NCI-H1694 treated with DMSO at 0.1 percent for 48 hours (cell line): ENCODE measurements around the gene SIGLEC1.

ENCODE experiments used
- DNase-seq: peaks from one replicate; lab custom pipeline; 2025; lab: John Stamatoyannopoulos, UW

SIGLEC1 gene

DNA sequence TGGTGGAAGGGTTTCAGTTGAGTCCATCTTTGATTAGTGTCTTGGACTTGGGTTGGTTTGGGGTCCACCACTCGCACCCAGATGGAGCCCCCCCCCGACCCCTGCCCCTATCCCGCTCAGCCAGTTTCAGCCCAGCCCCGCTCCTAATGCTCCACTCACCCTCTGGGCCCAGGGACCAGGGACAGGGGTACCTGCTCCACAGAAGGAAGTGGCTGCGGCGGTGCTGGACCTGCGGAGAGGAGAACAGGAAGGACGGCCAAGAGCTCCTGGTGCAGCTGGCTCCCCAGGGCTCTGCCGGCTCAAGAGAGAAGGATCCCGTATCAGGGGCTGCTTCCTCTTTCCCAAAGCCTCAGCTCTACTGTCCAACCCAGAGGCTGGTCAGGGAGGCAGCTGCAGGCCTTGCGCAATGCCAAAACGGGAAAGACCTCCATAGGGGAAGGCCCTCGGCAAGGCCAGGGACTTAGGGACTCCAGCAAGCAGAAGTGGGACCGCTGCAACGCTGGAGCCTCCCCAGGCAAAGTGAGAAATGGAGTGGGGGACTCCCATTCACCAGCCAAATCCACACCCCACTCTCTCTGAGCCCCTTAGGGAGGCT is at the start of gene SIGLEC1:
TSS of gene SIGLEC1 (minus strand) at position 322 of the 595 bp plus-strand sequence. CDS start 5,472 bp downstream, outside the sequence.
- no peak for DNase-seq

DNA sequence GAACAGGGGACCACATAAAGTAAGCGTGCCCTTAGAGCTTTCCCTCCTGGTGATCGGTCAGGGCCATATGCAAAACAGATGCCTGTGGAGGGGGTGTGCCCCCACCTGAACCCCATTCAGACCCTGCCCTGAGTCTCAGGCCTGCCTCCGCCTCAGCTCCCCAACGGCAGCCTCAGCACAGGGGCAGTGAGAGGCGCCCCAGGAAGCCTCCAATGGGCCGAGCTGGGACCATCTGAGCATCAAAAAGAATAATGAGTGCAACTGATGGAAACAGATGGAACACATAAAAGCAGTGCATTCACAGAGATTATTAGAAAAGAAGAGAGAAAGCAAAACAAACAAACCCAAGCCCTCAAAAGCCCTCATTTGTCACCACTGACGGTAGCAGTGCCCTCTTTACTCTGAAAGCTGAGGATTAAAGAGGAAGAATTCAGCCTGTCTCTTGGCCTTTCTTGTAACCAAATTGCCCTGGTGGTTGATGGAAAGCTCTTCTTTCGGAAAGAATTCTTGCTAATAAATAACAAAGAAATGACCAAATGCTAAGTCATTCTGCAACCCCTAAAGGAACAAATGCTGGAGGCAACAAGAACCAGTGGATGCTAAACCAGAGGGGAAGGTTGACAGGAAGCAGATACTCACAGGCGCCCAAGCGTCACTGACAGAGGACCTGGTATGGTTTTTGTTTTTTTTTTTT is 48.4 kb upstream of the SIGLEC1 start:
- no peak for DNase-seq

DNA sequence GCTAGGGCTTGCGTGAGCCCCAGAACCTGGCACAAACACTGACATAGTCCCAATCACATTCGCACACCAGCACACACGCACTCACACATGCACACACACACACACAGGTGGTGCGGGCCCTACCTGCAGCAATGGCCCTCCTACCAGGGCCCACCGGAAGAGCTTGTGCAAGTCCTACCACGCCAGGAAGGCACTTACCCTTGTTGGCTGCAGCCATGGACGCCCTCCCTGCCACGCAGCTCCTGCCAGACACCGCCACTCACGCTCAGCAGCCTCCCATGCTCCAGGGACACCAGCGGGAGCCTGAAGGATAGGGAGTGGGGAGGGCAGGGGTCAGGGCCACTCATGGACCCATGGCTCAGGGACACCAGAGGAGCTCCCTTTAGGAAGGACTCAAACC is 47.5 kb upstream of the SIGLEC1 start:
- DNase-seq, result no peak

DNA sequence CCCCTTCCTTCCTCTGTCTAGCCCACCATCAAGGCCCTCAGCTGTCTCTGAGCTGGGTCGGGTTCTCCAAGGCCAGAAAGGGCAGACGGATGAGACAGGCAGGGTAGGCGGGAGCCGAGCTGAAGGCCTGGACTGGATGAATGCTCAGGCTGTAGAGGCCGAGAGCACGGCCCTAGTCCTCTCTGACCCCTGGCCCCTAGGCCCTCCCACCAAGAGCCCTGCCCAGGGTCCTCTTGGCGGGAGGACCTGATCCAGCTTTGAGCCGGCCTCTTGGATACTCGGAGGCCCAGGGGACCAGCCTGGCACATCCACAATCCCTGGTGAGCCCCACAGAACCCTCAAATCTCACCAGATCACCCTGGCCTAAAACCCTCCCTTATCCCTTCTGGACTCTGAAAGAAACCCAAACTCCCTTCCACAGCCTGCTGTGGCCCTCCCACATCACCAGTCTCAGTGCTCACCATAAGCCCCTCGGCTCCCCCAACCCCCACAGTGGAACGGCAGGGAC is 47.0 kb upstream of the SIGLEC1 start:
- no peak for DNase-seq

- DNase-seq, result no peak
Measured at GRCh38 chr20:3758566-3758965, 46.2 kb upstream of the SIGLEC1 start.

- no peak for DNase-seq
Measured at GRCh38 chr20:3757268-3757667, 44.9 kb upstream of the SIGLEC1 start.

DNA sequence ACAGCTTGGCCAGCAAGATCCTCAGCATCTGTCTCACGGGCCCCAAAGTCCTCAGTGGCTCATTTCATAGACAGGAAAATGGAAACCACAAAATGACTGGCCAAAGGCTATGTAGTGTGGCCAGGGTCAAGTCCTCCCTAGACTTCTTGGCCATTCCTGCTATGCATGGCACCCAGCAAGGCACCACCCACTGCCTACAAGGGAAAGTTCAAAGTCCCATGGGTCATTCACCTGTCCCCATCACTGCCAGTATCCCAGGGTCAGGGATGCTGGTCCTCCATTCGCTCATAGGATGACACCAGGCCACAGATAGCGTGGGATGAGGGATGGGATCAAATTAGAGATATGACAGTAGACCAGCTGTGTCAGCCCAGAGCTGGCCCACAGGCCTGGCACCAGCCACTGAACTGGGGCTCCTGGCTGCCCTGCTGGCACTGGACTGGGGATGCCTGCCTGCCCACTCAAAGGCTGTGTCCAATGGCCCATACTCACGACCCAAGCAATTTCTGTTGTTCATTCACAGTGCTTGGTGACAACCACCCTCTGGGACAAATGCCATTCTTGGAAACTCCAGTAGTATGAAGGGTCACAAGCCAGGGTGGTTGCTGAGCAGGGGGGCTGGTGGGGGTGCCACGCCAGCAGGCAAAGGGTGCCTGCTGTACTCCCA is 43.5 kb upstream of the SIGLEC1 start:
- DNase-seq, result no peak

DNA sequence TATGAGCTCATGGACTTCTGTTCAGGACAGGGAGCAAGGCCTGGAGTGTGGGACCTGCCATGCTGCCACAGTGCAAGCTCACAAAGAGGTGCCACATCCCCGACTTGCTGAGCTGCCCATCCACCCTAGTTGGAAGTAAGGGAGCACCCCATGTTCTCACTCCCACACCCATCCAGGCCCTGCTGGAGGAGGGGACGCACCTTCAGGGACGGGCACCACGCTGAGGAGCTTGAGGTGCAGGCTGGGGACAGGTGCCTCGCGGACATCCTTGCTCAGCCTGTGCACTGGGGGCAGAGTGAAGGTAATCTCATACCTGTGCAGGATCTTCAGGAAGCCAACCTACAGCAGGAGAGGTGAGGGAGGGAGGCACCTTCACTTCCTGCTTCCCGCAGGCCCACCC is 42.9 kb upstream of the SIGLEC1 start:
- DNase-seq, result no peak

DNA sequence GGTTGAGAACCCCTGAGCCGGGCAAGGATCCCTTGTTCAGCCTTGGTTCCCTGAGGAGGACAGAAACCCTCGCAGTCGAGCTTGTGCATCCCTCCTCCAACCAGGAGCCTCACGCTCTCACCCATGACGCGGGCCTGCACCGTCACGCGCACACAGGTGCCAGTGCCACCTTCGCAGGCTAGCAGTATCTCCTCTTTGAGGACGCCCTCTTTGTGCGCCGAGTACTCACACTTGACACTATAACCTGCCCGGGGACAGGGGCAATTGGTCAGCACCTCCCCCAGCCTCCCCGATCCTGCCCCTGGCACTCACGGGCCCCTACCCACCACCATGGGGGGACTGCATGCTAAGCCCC is 41.9 kb upstream of the SIGLEC1 start:
- DNase-seq, result no peak

GRCh38 chr20:3753501-3754275 is 41.3 kb upstream of the SIGLEC1 start:
- no peak for DNase-seq

GRCh38 chr20:3753098-3753497 is 40.7 kb upstream of the SIGLEC1 start:
- peak; percentile 66 for DNase-seq

DNA sequence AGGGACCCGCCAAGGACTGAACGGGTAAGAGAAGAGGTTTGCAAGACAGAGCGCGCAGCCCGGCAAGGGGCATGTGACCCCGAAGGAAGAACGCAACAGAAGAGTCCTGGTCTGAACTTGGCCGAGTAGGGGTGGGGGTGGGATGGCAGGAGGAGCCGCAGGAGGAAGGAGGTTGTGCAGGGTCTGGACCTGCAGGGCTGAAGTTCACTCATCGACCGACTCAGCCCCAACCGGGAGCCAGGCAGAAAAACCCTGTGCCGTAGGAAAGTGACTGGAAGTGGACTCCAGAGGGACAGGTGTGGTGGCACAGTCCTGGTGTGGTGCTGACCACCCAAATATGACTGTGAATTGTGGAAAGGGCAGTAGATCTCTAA is 40.0 kb upstream of the SIGLEC1 start:
- no peak for DNase-seq

DNA sequence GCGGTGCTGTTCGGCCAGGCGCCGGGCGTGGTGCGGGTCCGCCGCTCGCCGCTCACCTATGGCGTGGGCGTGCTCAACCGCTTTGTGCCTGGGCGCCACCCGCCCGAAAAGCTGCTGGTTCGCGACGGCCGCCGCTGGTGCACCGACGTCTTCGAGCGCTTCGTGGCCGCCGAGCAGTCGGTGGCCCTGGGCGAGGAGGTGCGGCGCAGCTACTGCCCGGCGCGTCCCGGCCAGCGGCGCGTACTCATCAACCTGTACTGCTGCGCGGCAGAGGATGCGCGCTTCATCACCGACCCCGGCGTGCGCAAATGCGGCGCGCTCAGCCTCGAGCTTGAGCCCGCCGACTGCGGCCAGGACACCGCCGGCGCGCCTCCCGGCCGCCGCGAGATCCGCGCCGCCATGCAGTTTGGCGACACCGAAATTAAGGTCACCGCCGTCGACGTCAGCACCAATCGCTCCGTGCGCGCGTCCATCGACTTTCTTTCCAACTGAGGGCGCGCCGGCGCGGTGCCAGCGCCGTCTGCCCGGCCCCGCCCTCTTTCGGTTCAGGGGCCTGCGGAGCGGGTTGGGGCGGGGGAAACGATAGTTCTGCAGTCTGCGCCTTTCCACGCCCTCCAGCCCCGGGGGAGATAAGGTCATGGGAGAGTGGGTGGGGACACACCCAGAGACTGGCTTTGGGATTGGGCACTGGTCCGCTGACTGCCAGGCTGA is 39.4 kb upstream of the SIGLEC1 start:
- no peak for DNase-seq

- no peak for DNase-seq
Measured at GRCh38 chr20:3751305-3751674, 38.9 kb upstream of the SIGLEC1 start.

GRCh38 chr20:3749689-3750531 is 37.5 kb upstream of the SIGLEC1 start:
- peak; percentile 78 for DNase-seq

- DNase-seq, result no peak
Measured at GRCh38 chr20:3749087-3749688, 36.8 kb upstream of the SIGLEC1 start.

DNA sequence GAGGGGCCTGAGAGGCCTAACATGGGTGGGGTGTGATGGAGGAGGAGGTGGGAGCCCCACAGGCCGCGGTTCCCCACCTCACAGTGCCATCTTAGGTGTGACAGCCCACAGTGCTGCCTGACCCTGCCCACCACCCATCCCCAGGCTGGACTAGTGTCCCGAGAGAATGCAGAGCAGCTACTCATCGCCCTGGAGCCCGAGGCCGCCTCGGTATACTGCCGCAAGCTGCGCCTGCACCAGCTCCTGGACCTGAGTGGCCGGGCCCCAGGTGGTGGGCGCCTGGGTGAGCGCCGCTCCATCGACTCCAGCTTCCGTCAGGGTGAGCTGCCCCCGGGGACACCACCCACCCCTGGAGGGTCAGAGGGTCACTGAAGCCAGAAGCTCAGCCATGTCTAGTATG is 35.7 kb upstream of the SIGLEC1 start:
- DNase-seq, result no peak

GRCh38 chr20:3747471-3747870 is 35.1 kb upstream of the SIGLEC1 start:
- DNase-seq, result no peak

- no peak for DNase-seq
Measured at GRCh38 chr20:3745686-3746173, 33.3 kb upstream of the SIGLEC1 start.
